ENCODE measurements around the gene UBE2S.
"Not testable (repeated sequence)": the region's sequence is repeated elsewhere in the genome, so short reads cannot be mapped to it uniquely, and the experiment has no call there.

The UBE2S gene

GRCh38 chr19:55406091-55406825 lies 1.3 kb downstream of the UBE2S start:
- no peak for DNase-seq (ENCODE audit: low read depth)

- DNase-seq (ENCODE audit: low read depth), result no peak
These were observed 1.9 kb downstream of the UBE2S start for GRCh38 chr19:55405638-55406037.

- no peak for DNase-seq (ENCODE audit: low read depth)
These were observed 5.1 kb downstream of the UBE2S start for GRCh38 chr19:55402509-55402908.

- DNase-seq (ENCODE audit: low read depth), result not testable (repeated sequence)
These were observed 6.2 kb downstream of the UBE2S start for GRCh38 chr19:55401390-55401789.

- DNase-seq (ENCODE audit: low read depth), result no peak
These were observed 7.1 kb downstream of the UBE2S start for GRCh38 chr19:55400281-55401087.

GRCh38 chr19:55398200-55398925 lies 9.2 kb downstream of the UBE2S start:
- no peak for DNase-seq (ENCODE audit: low read depth)

GRCh38 chr19:55392820-55393761 lies 14.5 kb downstream of the UBE2S start:
- DNase-seq (ENCODE audit: low read depth), result no peak

- DNase-seq (ENCODE audit: low read depth), result peak; percentile 47
These were observed 15.6 kb downstream of the UBE2S start for GRCh38 chr19:55391702-55392615.

GRCh38 chr19:55391191-55391670 lies 16.4 kb downstream of the UBE2S start:
- DNase-seq (ENCODE audit: low read depth), result no peak

GRCh38 chr19:55390461-55390880 lies 17.1 kb downstream of the UBE2S start:
- no peak for DNase-seq (ENCODE audit: low read depth)

GRCh38 chr19:55389386-55390317 lies 17.9 kb downstream of the UBE2S start:
- DNase-seq (ENCODE audit: low read depth), result no peak

- no peak for DNase-seq (ENCODE audit: low read depth)
These were observed 19.7 kb downstream of the UBE2S start for GRCh38 chr19:55387736-55388497.

- no peak for DNase-seq (ENCODE audit: low read depth)
These were observed 21.1 kb downstream of the UBE2S start for GRCh38 chr19:55386493-55386971.

- peak; percentile 97 for DNase-seq (ENCODE audit: low read depth)
These were observed 21.7 kb downstream of the UBE2S start, which contains the start of gene RPL28 for GRCh38 chr19:55385724-55386492. Gene RPL28, plus strand, starts transcription at chr19:55385932. Its CDS starts 426 bp downstream, at chr19:55386358.

- peak; percentile 93 for DNase-seq (ENCODE audit: low read depth)
These were observed 22.5 kb downstream of the UBE2S start for GRCh38 chr19:55384920-55385723.

GRCh38 chr19:55384131-55384919 lies 23.3 kb downstream of the UBE2S start, which contains the start of gene TMEM238:
Gene TMEM238, minus strand, starts transcription at chr19:55384292. Its CDS starts 33 bp downstream, at chr19:55384259.
- DNase-seq (ENCODE audit: low read depth), result no peak
